ENCODE data around the gene KCTD13.
"Not testable (repeated sequence)": the region's sequence is repeated elsewhere in the genome, so short reads cannot be mapped to it uniquely, and the experiment has no call there.

Gene KCTD13

DNA sequence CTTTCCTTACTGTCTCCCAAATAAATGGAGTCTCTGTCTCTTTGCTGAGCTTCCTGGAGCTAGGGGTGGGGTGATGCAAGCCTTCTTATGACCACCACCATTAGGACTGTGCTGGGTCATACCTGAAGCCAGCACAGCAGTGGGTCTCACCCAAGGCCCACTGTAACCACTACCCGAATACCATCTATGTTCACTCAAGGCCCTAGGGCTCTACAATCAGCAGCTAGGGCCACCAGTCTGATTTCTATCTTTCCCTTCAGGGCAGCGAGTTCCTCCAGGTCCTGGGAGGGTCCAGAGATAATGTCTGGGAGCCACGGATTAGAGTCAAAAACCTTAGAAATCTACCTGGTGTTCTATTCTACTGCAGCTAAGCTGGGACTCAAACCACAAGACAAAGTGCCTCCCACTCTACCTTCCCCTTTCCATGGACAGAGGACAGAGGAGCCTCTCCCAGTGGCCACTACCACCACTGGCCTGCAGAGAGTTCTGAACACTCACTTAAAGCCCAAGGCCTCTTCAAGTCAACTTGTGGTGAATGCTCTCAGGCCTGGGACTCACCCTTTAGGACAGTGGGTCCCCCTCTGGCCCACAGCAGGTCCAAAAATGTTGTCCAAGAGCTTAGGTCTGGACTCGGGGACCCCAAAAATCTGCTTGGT is 24.9 kb upstream of the KCTD13 start:
- in situ Hi-C loops (cut with MboI; ENCODE audit: low pct_unique_long_range_greater_than_20kb, low sequenced_read_pairs) = no loop called here
- no peak for DNase-seq

DNA sequence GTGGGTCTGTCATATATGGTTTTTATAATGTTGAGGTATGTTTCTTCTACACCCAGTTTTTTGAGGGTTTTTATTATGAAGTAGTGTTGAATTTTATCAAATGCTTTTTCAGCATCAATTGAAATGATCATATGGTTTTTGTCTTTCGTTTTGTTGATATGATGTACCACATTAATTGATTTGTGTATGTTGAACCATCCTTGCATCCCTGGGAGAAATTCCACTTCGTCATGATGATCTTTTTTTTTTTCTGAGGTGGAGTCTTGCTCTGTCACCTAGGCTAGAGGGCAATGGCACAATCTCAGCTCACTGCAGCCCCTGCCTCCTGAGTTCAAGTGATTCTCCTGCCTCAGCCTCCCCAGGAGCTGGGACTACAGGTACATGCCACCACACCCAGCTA is 21.9 kb upstream of the KCTD13 start:
- in situ Hi-C loops (cut with MboI; ENCODE audit: low pct_unique_long_range_greater_than_20kb, low sequenced_read_pairs) = no loop called here
- DNase-seq = no peak

- peak; percentile 11 for DNase-seq
- in situ Hi-C loops (cut with MboI; ENCODE audit: low pct_unique_long_range_greater_than_20kb, low sequenced_read_pairs) = no loop called here
Measured at GRCh38 chr16:29943846-29944799, 18.1 kb upstream of the KCTD13 start.

- in situ Hi-C loops (cut with MboI; ENCODE audit: low pct_unique_long_range_greater_than_20kb, low sequenced_read_pairs) = no loop called here
- no peak for DNase-seq
Measured at GRCh38 chr16:29940656-29941055, 14.6 kb upstream of the KCTD13 start.

DNA sequence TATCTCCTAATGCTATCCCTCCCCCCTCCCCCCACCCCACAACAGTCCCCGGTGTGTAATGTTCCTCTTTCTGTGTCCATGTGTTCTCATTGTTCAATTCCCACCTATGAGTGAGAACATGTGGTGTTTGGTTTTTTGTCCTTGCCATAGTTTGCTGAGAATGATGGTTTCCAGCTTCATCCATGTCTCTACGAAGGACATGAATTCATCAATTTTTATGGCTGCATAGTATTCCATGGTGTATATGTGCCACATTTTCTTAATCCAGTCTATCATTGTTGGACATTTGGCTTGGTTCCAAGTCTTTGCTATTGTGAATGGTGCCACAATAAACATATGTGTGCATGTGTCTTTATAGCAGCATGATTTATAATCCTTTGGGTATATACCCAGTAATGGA is 5.7 kb upstream of the KCTD13 start:
- in situ Hi-C loops (cut with MboI; ENCODE audit: low pct_unique_long_range_greater_than_20kb, low sequenced_read_pairs); DNase-seq: not testable (repeated sequence)

GRCh38 chr16:29927070-29927905 is 1.3 kb upstream of the KCTD13 start:
- no peak for DNase-seq
- in situ Hi-C loops (cut with MboI; ENCODE audit: low pct_unique_long_range_greater_than_20kb, low sequenced_read_pairs) = no loop called here

DNA sequence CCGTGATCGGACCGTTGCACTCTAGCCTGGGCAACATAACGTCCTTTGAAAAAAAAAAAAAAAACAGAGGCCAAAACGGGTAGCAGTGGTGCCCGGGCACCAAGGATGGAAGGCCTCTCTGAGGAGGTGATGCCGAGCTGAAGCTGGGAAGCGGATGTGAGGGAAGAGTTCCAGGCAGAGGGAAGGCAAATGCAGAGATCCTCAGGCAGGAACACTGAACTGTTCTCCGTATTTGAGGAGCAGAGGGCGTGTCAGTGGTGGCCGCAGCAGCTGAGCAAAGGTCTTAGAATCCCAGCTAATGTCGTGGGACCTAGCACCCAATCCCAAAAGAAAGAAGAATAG is 656 bp upstream of the KCTD13 start:
- in situ Hi-C loops (cut with MboI; ENCODE audit: low pct_unique_long_range_greater_than_20kb, low sequenced_read_pairs) = no loop called here
- no peak for DNase-seq

DNA sequence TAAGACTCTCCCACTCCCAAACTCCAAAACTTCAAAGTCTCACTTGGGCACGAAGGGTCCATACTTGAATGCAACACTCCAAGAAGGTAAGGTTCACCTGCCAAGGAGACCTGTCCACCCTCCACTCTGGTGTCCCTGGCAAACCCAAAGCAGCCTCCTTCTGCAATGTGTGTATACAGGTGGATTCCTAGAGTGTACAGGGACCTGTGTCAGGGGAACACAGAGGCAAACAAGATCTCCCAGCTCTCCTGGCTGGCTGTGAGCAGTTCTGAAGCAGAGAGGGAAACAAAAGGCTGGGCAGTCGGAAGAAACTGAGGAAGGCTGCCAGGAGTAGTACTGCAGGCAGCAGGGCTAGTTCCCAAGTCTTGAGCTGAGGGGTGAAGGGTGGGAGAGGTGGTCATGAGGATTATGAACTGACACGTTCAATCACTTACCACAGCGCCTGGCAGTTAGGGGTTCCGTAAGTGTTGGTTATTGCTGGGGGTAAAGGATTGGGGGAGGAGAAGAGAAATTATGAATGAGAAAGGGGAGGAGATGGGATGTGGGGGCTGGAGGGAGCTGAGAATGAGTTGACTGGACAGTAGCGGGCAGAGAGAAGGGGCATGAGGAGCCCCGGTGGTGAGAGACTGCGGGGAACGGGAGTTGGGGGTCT is 795 bp downstream of the KCTD13 start:
- in situ Hi-C loops (cut with MboI; ENCODE audit: low pct_unique_long_range_greater_than_20kb, low sequenced_read_pairs) = no loop called here
- peak; percentile 26 for DNase-seq

DNA sequence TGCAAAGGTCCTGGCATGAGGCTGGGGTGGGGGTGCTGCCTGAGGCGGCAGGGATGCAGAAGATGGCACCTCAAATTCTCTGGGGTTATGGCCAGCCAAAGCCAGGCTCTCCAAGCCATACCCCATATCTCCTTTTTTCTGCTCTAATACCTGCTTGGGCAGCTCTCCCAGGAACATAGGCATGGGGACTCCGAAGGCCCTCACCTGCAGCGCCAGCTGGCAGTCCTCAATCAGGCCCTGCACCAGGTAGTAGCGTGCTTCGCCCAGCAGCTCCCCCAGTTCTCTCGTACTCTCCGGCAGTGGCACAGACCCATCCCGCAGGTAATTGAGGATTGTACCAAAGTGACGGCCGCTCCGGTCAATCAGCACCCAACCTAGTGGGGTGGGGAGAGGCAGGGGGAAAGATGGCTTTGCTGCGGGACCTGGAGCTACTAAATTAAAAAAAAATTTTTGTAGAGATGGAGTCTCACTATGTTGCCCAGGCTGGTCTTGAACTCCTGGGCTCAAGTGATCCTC is 3.0 kb downstream of the KCTD13 start:
- DNase-seq = no peak
- in situ Hi-C loops (cut with MboI; ENCODE audit: low pct_unique_long_range_greater_than_20kb, low sequenced_read_pairs) = no loop called here

- in situ Hi-C loops (cut with MboI; ENCODE audit: low pct_unique_long_range_greater_than_20kb, low sequenced_read_pairs) = no loop called here
- DNase-seq = no peak
Measured at GRCh38 chr16:29922326-29922725, 3.7 kb downstream of the KCTD13 start.

DNA sequence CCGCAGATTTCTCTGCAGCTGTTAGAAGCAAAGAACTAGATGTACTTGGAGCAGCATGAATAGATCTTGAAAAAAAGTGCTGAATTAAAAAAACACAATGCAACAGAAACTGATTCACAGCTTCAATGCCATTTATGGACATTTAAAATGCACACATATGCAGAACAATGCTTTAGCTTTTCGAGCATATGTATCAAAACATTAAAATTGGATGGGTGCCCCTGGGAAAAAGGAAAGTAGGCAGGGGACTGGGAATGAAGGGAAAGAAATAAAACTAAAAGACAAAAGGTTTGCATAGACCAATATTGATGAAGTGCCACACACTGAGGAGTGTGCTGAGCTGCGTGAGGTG is 5.0 kb downstream of the KCTD13 start:
- no peak for DNase-seq
- in situ Hi-C loops (cut with MboI; ENCODE audit: low pct_unique_long_range_greater_than_20kb, low sequenced_read_pairs) = no loop called here

DNA sequence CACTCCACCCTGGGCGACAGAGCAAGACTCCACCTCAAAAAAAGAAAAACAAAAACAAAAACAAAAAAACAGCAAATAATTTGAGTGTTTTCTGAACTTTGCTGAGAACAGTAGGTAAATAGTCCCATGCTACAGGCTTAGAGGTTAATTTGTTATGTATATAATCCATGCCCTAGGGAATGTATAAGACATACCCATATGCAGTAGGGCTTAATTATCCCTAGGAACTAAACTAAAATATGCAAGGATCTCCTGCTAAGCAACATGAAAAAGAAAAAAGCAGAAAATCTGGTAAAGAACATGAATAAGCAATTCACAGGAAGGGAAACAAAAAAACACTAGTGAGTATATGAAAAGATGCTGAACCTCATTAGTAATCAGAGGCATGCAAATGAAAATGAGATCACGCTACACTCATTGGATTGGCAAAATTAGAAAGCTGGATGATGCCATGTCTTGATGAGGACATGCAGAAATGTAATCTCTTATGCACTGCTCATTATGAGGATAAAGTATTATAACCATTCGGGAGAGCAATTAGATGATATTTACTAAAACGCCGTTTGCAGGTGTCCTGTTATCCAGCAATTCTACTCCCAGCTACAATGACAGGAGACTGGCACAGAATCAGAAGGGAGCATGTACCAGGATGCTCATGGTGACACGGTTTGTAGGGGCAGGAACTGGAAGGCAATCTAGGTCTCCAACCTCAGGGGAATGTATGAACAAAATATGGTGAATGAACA is 5.6 kb downstream of the KCTD13 start:
- DNase-seq = no peak
- in situ Hi-C loops (cut with MboI; ENCODE audit: low pct_unique_long_range_greater_than_20kb, low sequenced_read_pairs) = no loop called here

GRCh38 chr16:29916979-29917378 is 9.0 kb downstream of the KCTD13 start:
- no peak for DNase-seq
- in situ Hi-C loops (cut with MboI; ENCODE audit: low pct_unique_long_range_greater_than_20kb, low sequenced_read_pairs) = no loop called here

- DNase-seq = no peak
- in situ Hi-C loops (cut with MboI; ENCODE audit: low pct_unique_long_range_greater_than_20kb, low sequenced_read_pairs) = no loop called here
Measured at GRCh38 chr16:29915590-29916247, 10.3 kb downstream of the KCTD13 start.

GRCh38 chr16:29913514-29913913 is 12.5 kb downstream of the KCTD13 start:
- DNase-seq = no peak

GRCh38 chr16:29912087-29912486 is 13.9 kb downstream of the KCTD13 start:
- no peak for DNase-seq
- in situ Hi-C loops (cut with MboI; ENCODE audit: low pct_unique_long_range_greater_than_20kb, low sequenced_read_pairs) = no loop called here

More at GRCh38 chr16:29913514-29913913, 12.5 kb downstream of the KCTD13 start:
- in situ Hi-C loops (cut with MboI; ENCODE audit: low pct_unique_long_range_greater_than_20kb, low sequenced_read_pairs) = no loop called here

DNA sequence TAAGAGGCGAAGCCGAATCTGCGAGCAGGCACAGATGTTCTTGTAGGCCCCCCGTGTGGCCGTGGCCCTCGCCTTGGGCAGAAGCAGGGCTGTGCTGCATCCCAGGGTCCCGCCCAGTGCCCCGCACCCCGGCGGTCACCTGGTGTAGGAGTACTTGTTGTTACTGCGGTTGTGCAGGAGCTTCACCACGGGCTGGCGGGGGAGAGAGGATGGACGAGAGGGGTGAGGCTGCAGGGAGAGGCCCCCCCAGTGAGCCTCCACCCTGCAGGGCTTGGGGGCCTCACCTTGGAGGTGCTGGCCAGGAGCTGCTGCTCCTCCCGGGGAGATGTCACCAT is 14.4 kb downstream of the KCTD13 start:
- in situ Hi-C loops (cut with MboI; ENCODE audit: low pct_unique_long_range_greater_than_20kb, low sequenced_read_pairs) = no loop called here
- no peak for DNase-seq

Measured in KBM-7 (cell line).